Medulla oblongata (tissue), 1 donor: ENCODE results near the gene MARCHF6.
A peak's percentile ranks its signal among the peaks of the same experiment; 100 is the strongest.
"Not testable (repeated sequence)": the region's sequence is repeated elsewhere in the genome, so short reads cannot be mapped to it uniquely, and the experiment has no call there.

Source experiments
- DNase-seq: peaks from one replicate; pipeline ENCODE4 v3.0.0-alpha.2; 2015; ENCODE audit errors: extremely low spot score

Gene MARCHF6

GRCh38 chr5:10351919-10352318 is 1.6 kb upstream of the MARCHF6 start:
- DNase-seq = no peak

- peak; percentile 79 for DNase-seq
Observed at GRCh38 chr5:10352430-10353240, 860 bp upstream of the MARCHF6 start.

- DNase-seq = peak; percentile 48
Observed at GRCh38 chr5:10354048-10354872, 765 bp downstream of the MARCHF6 start.

GRCh38 chr5:10355071-10355889 is 1.8 kb downstream of the MARCHF6 start:
- DNase-seq = peak; percentile 51

- no peak for DNase-seq
Observed at GRCh38 chr5:10358999-10359398, 5.5 kb downstream of the MARCHF6 start.

- no peak for DNase-seq
Observed at GRCh38 chr5:10360686-10361085, 7.2 kb downstream of the MARCHF6 start.

GRCh38 chr5:10363519-10364185 is 10.2 kb downstream of the MARCHF6 start:
- no peak for DNase-seq

- DNase-seq = no peak
Observed at GRCh38 chr5:10364186-10364689, 10.7 kb downstream of the MARCHF6 start.

- no peak for DNase-seq
Observed at GRCh38 chr5:10365782-10366181, 12.3 kb downstream of the MARCHF6 start.

GRCh38 chr5:10366310-10367272 is 13.1 kb downstream of the MARCHF6 start:
- no peak for DNase-seq

- DNase-seq = no peak
Observed at GRCh38 chr5:10367579-10367978, 14.1 kb downstream of the MARCHF6 start.

- DNase-seq = no peak
Observed at GRCh38 chr5:10370931-10371330, 17.4 kb downstream of the MARCHF6 start.

GRCh38 chr5:10371369-10371768 is 17.9 kb downstream of the MARCHF6 start:
- not testable (repeated sequence) for DNase-seq

GRCh38 chr5:10372726-10373709 is 19.5 kb downstream of the MARCHF6 start:
- DNase-seq = no peak

GRCh38 chr5:10374046-10375022 is 20.8 kb downstream of the MARCHF6 start:
- no peak for DNase-seq

- DNase-seq = not testable (repeated sequence)
Observed at GRCh38 chr5:10375146-10375545, 21.7 kb downstream of the MARCHF6 start.

- no peak for DNase-seq
Observed at GRCh38 chr5:10376544-10376943, 23.0 kb downstream of the MARCHF6 start.

- no peak for DNase-seq
Observed at GRCh38 chr5:10377081-10377480, 23.6 kb downstream of the MARCHF6 start.
